H9 (cell line): Measurements from ENCODE around the gene MAST2. TPM values are rescaled to one million over a fixed set of nuclear protein-coding genes. Genes with fewer than 3 reads are reported as not detected.

Source experiments
- DNase-seq: peaks from one replicate; pipeline ENCODE4 v3.0.0-alpha.2; 2017
- H2AFZ ChIP-seq: one replicate; pipeline ENCODE4 v1.6.1; 2013; ENCODE audit warnings: mild to moderate bottlenecking, low read length, control low read depth, moderate library complexity
- H2AK5ac ChIP-seq: 2 replicates; pipeline ENCODE4 v1.6.1; 2013; ENCODE audit warnings: low read length, control low read depth, mixed read lengths; ENCODE audit not compliant: insufficient read length
- H2BK120ac ChIP-seq: one replicate; pipeline ENCODE4 v1.6.1; 2013; ENCODE audit warnings: low read depth, mild to moderate bottlenecking, low read length, control low read depth, inconsistent platforms; ENCODE audit not compliant: poor library complexity, severe bottlenecking
- H2BK12ac ChIP-seq: 2 replicates; pipeline ENCODE4 v1.6.1; 2013; ENCODE audit warnings: low read length, control low read depth, mixed read lengths, low read depth; ENCODE audit not compliant: insufficient read length
- H2BK15ac ChIP-seq: 2 replicates; pipeline ENCODE4 v1.6.1; 2013; ENCODE audit warnings: low read depth, low read length, control low read depth
- H2BK20ac ChIP-seq: one replicate; pipeline ENCODE4 v1.6.1; 2013; ENCODE audit warnings: low read depth, mild to moderate bottlenecking, low read length, control low read depth, inconsistent platforms; ENCODE audit not compliant: poor library complexity, severe bottlenecking
- H2BK5ac ChIP-seq: 2 replicates; pipeline ENCODE4 v1.6.1; 2013; ENCODE audit warnings: low read length, control low read depth, mixed read lengths; ENCODE audit not compliant: insufficient read length
- H3K14ac ChIP-seq: 2 replicates; pipeline ENCODE4 v1.6.1; 2013; ENCODE audit warnings: low read length, control low read depth; ENCODE audit not compliant: insufficient read depth
- H3K18ac ChIP-seq: 2 replicates; pipeline ENCODE4 v1.6.1; 2013; ENCODE audit warnings: low read depth, mild to moderate bottlenecking, mixed read lengths, low read length, control low read depth; ENCODE audit not compliant: insufficient read length
- H3K23ac ChIP-seq: 2 replicates; pipeline ENCODE4 v1.6.1; 2013; ENCODE audit warnings: low read length, control low read depth, mixed read lengths, low read depth; ENCODE audit not compliant: insufficient read length
- H3K23me2 ChIP-seq: 2 replicates; pipeline ENCODE4 v1.6.1; 2013; ENCODE audit warnings: low read depth, mild to moderate bottlenecking, mixed read lengths, low read length, control low read depth; ENCODE audit not compliant: insufficient read length, poor library complexity, severe bottlenecking
- H3K27ac ChIP-seq: 2 replicates; pipeline ENCODE4 v1.5.1; 2013; ENCODE audit warnings: low read length, control low read depth, mixed read lengths, low read depth; ENCODE audit not compliant: insufficient read length
- H3K27me3 ChIP-seq: 2 replicates; pipeline ENCODE4 v1.6.1; 2013; ENCODE audit warnings: low read length, control low read depth, inconsistent platforms; ENCODE audit not compliant: insufficient read depth
- H3K4ac ChIP-seq: 2 replicates; pipeline ENCODE4 v1.6.1; 2013; ENCODE audit warnings: low read depth, mild to moderate bottlenecking, control low read depth, inconsistent platforms, low read length, moderate library complexity
- H3K4me1 ChIP-seq: 2 replicates; pipeline ENCODE4 v1.6.1; 2013; ENCODE audit warnings: low read length, control low read depth, inconsistent platforms; ENCODE audit not compliant: insufficient read depth
- H3K4me2 ChIP-seq: 2 replicates; pipeline ENCODE4 v1.6.1; 2013; ENCODE audit warnings: low read length, control low read depth, mixed read lengths; ENCODE audit not compliant: insufficient read length, insufficient read depth
- H3K56ac ChIP-seq: 2 replicates; pipeline ENCODE4 v1.6.1; 2013; ENCODE audit warnings: low read depth, mild to moderate bottlenecking, mixed read lengths, low read length, control low read depth; ENCODE audit not compliant: insufficient read length
- H3K79me1 ChIP-seq: 2 replicates; pipeline ENCODE4 v1.6.1; 2013; ENCODE audit warnings: low read depth, mild to moderate bottlenecking, moderate library complexity, low read length, control low read depth, inconsistent platforms; ENCODE audit not compliant: insufficient read depth, poor library complexity, severe bottlenecking
- H3K79me2 ChIP-seq: 2 replicates; pipeline ENCODE4 v1.6.1; 2013; ENCODE audit warnings: low read length, control low read depth, inconsistent platforms; ENCODE audit not compliant: insufficient read depth
- H3K9ac ChIP-seq: 2 replicates; pipeline ENCODE4 v1.6.1; 2013; ENCODE audit warnings: low read length, control low read depth, mixed read lengths; ENCODE audit not compliant: insufficient read length; ENCODE audit errors: extremely low read depth
- H3K9me3 ChIP-seq: one replicate; pipeline ENCODE4 v1.6.1; 2013; ENCODE audit warnings: low read depth, low read length, inconsistent platforms; ENCODE audit not compliant: control insufficient read depth
- H3T11ph ChIP-seq: one replicate; pipeline ENCODE4 v1.6.1; 2013; ENCODE audit warnings: mild to moderate bottlenecking, low read length, control low read depth, inconsistent platforms
- H4K20me1 ChIP-seq: one replicate; pipeline ENCODE4 v1.6.1; 2013; ENCODE audit not compliant: control insufficient read depth, insufficient read length, insufficient read depth
- H4K5ac ChIP-seq: 2 replicates; pipeline ENCODE4 v1.6.1; 2013; ENCODE audit warnings: low read depth, mild to moderate bottlenecking, mixed read lengths, low read length, control low read depth; ENCODE audit not compliant: insufficient read length
- H4K8ac ChIP-seq: replicated peaks from 2 replicates; pipeline ENCODE4 v1.6.1; 2013; ENCODE audit warnings: low read length, control low read depth, mixed read lengths, low read depth; ENCODE audit not compliant: insufficient read length
- H4K91ac ChIP-seq: 2 replicates; pipeline ENCODE4 v1.6.1; 2013; ENCODE audit warnings: low read depth, mild to moderate bottlenecking, moderate library complexity, mixed read lengths, low read length, control low read depth; ENCODE audit not compliant: insufficient read length
- H3K27ac Mint-ChIP-seq, 3 experiments: 2 replicates in 2 of 3; 3 replicates in 1 of 3; pipeline ENCODE4 v1.8.0; 2020 to 2021; ENCODE audit warnings: mixed read lengths in 3 of 3, mild to moderate bottlenecking in 1 of 3, moderate library complexity in 1 of 3
- H3K27me3 Mint-ChIP-seq: 2 replicates; pipeline ENCODE4 v1.8.0; 2021; ENCODE audit warnings: low read depth, mild to moderate bottlenecking, moderate library complexity, mixed read lengths
- H3K36me3 Mint-ChIP-seq, 3 experiments: 2 replicates in 2 of 3; 3 replicates in 1 of 3; pipeline ENCODE4 v1.8.0; 2020 to 2021; ENCODE audit warnings: low read depth in 3 of 3, mixed read lengths in 3 of 3; ENCODE audit not compliant: insufficient read depth in 1 of 3
- H3K4me1 Mint-ChIP-seq, 2 experiments: 2 replicates each; pipeline ENCODE4 v1.8.0; 2020; ENCODE audit warnings: mixed read lengths in 2 of 2
- H3K4me3 Mint-ChIP-seq, 2 experiments: 2 replicates in 1 of 2; 3 replicates in 1 of 2; pipeline ENCODE4 v1.8.0; 2020 to 2021; ENCODE audit warnings: mild to moderate bottlenecking in 2 of 2, mixed read lengths in 2 of 2, moderate library complexity in 1 of 2
- H3K9me3 Mint-ChIP-seq, 2 experiments: 2 replicates in 1 of 2; 3 replicates in 1 of 2; pipeline ENCODE4 v1.8.0; 2020; ENCODE audit warnings: mild to moderate bottlenecking in 2 of 2, mixed read lengths in 2 of 2, moderate library complexity in 1 of 2
- WGBS: extraction: QIAGEN DNeasy Blood & Tissue Kit; methylation state at CpG from one replicate; pipeline ENCODE4 v1.1.7; 2013; ENCODE audit warnings: missing lambda C conversion rate, low lambda C conversion rate, mixed read lengths; ENCODE audit not compliant: insufficient read length; ENCODE audit errors: extremely low coverage; 5-methylcytosine and 5-hydroxymethylcytosine counted together
- total RNA-seq: library from RNA; stranded (reverse); gene quantifications from 2 replicates; pipeline ENCODE4 v1.2.1, GENCODE V29; 2021
- TF ChIP-seq, protein P1 (sequence below): fragments of 200-600 bp; sonication (generic); conservative IDR thresholded peaks from 3 replicates; pipeline ENCODE4 v1.8.0; 2021; ENCODE audit warnings: antibody characterized with exemption, mild to moderate bottlenecking

Gene MAST2
- total RNA-seq, 1 experiment from 2014 or later: 28.8 TPM

DNA sequence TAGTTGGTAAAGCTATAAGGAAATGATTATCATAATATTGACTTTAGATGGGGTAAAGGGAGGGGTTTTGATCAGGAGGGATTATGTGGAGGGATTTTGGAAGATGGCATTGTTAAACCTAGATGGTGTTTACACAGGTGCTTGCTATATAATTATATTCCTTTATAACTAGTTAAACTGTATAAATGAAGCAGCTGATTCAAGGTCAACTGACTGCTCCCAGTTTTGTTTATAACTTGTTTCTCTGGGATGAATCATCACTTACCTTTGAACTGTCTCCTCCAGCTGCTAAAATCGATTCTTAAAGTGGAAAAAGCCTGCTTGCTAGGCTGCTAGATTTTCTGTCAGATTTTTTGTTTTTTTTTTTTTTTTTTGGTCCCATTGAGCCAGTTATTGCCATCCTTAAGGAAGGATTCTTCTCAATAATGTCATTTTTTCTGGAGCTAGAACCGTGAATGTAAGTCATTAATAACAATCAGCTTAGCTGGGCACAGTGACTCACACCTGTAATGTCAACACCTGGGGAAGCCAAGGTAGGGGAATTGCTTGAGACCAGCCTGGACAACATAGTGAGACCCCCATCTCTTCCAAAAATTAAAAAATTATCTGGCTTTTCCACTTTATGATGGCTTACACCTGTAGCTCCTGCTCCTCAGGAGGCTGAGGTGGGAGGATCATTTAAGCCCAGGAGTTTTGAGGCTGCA is 175.8 kb downstream of the MAST2 start:
- H3K18ac ChIP-seq: no peak overlapping the region
- H2BK5ac ChIP-seq: no peak overlapping the region
- Mint-ChIP-seq H3K27me3 (no peaks in the 10 kb centered on the region), H3K36me3 (peaks cover 4 to 6% (median 5%) of the 10 kb centered on the region in 3 experiments; a peak in 1 of 7 replicates), H3K27ac (no peak overlapping the region), H3K4me1 (peaks cover 0 to 5% of the 10 kb centered on the region in 2 experiments; a peak in 1 of 4 replicates), H3K9me3 (no peaks in the 10 kb centered on the region; a peak in 2 of 5 replicates), H3K4me3 (no peak overlapping the region)
- no peak overlapping the region for H2AFZ ChIP-seq
- H3K4me1 ChIP-seq: no peaks in the 10 kb centered on the region
- H2BK15ac ChIP-seq: no peak overlapping the region
- WGBS: no CpG with 5 or more reads among the region's 2 CpGs
- no peak overlapping the region for H2AK5ac ChIP-seq
- H3K56ac ChIP-seq: no peak overlapping the region
- no peak overlapping the region for H3K23ac ChIP-seq
- H3K27ac ChIP-seq: no peak overlapping the region
- no peak overlapping the region for H3K9ac ChIP-seq
- no peaks in the 10 kb centered on the region for H3K23me2 ChIP-seq
- H4K8ac ChIP-seq: no peak overlapping the region
- no peak overlapping the region for H3T11ph ChIP-seq
- no peak overlapping the region for H3K4ac ChIP-seq
- H2BK20ac ChIP-seq: no peak overlapping the region
- no peaks in the 10 kb centered on the region for H3K79me2 ChIP-seq
- no peaks in the 10 kb centered on the region for H3K9me3 ChIP-seq
- no peak overlapping the region for H3K4me2 ChIP-seq
- DNase-seq: no peak
- H4K20me1 ChIP-seq: no peaks in the 10 kb centered on the region
- H4K91ac ChIP-seq: no peak overlapping the region
- no peak overlapping the region for H2BK120ac ChIP-seq
- H4K5ac ChIP-seq: no peak overlapping the region
- no peak overlapping the region for H3K14ac ChIP-seq
- TF ChIP-seq, protein P1, sequence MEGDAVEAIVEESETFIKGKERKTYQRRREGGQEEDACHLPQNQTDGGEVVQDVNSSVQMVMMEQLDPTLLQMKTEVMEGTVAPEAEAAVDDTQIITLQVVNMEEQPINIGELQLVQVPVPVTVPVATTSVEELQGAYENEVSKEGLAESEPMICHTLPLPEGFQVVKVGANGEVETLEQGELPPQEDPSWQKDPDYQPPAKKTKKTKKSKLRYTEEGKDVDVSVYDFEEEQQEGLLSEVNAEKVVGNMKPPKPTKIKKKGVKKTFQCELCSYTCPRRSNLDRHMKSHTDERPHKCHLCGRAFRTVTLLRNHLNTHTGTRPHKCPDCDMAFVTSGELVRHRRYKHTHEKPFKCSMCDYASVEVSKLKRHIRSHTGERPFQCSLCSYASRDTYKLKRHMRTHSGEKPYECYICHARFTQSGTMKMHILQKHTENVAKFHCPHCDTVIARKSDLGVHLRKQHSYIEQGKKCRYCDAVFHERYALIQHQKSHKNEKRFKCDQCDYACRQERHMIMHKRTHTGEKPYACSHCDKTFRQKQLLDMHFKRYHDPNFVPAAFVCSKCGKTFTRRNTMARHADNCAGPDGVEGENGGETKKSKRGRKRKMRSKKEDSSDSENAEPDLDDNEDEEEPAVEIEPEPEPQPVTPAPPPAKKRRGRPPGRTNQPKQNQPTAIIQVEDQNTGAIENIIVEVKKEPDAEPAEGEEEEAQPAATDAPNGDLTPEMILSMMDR: no peak
- no peaks in the 10 kb centered on the region for H3K79me1 ChIP-seq
- H3K27me3 ChIP-seq: no peaks in the 10 kb centered on the region
- no peak overlapping the region for H2BK12ac ChIP-seq
